Left renal cortex interstitium (tissue), 4 donors: Measurements from ENCODE around the gene MROH7. TPM values are rescaled to one million over a fixed set of nuclear protein-coding genes. Genes with fewer than 3 reads are reported as not detected.

ENCODE experiments used
- DNase-seq, 4 donors: peaks; one replicate each; pipeline ENCODE4 v3.0.0-alpha.2; 2013; ENCODE audit warnings: low read depth in 4 of 4, low spot score in 2 of 4, missing footprints in 1 of 4
- polyA plus RNA-seq, 4 donors: library from polyadenylated mRNA; unstranded; fragments of 120-200 nt; gene quantifications; one replicate each; pipeline ENCODE4 v1.2.1, GENCODE V29; 2013; ENCODE audit not compliant: insufficient read length in 4 of 4

Gene MROH7
- polyA plus RNA-seq, 4 donors: 2.8 to 14.2 (median 8.1) TPM

DNA sequence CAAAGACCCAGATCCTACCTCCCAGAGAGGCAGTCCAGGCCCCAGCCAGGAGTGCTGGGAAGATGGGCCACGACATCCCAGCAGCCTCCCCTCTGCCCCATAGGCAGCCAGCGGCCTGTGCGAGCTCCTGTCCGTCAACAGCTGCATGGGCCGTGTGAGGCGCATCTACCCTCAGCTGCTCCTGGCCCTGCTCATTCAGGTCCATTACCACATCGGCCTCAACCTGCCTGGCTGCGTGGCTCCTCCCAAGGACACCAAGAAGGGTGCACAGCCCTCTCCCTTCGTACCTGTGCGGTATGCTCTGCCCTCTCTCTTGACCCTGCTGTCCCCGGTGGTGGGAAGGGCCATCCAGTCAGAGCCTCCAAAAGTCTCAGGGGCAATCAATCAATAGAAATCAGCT is 44.6 kb downstream of the MROH7 start:
- DNase-seq: no peak

DNA sequence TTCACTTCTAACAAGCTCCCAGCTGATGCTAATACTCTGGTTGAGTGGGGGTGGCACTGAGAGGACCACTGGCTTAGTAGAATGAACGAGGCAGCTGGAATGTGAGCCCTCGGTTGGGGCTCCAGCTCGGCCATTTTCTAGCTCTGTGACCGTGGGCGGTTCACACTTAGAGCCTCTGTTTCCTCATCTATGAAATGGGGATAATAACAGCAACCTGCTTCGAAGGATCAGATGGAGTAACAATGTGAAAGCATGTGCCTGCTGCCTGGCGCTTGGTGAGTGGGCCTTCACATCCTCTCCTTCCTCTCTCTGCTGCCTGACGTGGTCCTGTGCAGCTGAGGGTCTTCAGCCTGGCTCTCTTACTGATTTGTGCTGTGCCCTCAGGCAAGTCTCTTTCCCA is 53.2 kb downstream of the MROH7 start:
- DNase-seq: no peak

DNA sequence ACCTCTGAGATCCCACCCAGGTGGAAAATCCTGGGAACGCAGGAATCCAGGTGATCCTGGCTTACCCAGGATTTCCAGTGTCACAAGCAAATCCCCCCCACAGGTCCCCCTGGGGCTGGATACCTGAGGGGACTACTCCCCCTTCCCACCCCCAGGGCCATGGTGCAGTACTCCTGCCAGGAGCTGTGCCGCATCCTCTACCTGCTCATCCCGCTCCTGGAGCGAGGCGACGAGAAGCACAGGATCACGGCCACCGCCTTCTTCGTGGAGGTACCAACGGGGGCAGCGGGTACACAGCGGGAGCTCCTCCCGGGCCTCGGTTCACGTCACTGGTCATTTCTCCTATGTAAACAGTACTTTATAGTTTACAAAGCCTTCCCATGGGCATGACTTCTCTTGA is 53.6 kb downstream of the MROH7 start:
- no peak for DNase-seq

DNA sequence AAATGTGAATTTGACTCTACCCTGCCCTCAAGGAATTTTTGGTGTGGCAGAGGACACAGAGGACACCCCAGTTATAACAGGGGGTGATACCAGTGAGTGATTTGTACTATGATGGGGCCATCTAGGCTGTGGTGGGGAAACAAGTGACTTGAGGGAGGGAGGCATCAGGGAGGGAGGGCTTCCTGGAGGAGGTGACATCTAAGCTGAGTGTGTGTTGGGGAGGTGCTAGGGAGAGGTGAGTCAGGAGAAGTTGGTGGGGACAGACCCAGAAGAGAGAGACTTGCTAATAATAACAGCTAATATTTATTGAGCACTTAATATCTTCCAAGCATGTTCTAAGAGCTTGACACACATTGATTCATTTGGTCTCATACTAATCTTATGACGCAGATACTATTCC is 54.2 kb downstream of the MROH7 start:
- no peak for DNase-seq

DNA sequence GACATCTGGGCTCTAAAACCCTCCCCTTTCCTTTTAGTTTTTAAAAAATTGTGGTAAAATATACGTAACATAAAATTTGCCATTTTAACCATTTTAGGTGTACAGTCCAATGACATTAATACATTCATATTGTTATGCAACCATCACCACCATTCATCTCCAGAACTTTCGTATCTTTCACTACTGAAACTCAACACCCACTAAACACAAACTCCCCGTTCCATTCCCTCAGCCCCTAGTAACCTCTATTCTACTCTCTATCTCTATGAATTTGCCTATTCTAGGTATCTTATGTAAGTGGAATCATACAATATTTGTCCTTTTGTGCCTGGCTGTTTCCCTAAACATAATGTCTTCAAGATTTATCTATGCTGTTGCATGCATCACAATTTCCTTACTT is 54.7 kb downstream of the MROH7 start:
- DNase-seq: no peak

DNA sequence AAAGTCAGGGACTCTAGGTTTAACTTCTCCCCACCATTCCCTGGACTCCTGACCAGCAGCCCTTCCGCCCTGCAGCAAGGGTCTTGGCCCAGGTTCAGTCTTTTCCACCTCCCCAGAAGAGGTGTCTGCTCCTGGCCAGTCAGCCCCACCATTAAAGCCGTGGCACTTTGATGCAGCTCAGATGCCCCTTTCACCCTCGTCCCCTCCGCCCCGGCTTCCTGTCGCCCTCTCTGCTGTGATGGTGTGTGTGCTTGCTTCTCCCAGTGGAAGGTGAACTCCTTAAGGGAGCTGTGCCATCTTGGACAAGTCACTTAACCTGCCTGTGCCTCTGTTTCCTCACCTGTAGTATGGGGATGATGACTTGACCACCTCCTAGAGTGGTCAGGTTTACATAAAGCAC is 56.3 kb downstream of the MROH7 start:
- no peak for DNase-seq

DNA sequence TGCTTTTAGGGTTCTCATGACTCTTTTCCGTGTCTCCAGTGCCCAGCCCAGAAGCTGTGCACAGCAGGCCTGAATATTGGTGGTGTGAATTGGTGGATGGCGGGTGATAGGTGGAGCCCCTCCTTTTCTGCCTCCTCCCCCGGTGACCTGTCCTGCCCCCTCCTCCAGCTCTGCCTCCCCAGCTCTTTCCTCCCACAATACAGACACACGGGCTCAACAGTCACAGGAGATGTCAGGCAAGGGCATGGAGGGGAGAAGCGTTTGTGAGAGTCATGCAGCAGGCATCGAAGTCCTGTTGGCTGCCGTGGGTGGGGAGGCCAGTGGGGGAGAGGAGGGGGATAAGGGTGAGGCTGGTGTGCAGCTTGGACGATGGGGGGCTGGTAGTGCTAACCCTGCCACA is 56.8 kb downstream of the MROH7 start:
- no peak for DNase-seq

DNA sequence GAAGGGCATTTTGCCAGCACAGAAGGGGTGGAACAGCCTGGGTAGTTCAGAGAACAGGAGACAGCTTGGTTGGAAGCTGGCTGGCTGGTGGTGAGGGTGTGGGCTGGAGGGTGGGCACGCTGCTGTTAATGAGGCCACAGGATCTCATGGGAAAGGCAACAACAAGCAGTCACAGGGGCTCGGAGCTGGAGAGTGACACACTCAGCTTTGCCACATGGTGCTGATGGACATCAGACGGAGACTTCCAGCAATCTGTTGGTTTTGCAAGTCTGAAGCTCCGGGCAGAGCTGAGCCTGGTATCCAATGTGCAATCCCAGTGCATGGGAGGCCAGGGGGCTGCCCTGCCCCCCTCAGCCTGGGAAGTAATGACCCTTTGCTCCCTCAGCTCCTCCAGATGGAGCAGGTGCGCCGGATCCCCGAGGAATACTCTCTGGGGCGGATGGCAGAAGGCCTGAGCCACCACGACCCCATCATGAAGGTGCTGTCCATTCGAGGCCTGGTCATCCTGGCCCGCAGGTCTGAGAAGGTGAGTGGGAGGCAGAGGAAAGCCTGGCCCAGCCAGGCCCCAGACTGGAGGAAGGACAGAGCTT is 58.4 kb downstream of the MROH7 start:
- DNase-seq: no peak

DNA sequence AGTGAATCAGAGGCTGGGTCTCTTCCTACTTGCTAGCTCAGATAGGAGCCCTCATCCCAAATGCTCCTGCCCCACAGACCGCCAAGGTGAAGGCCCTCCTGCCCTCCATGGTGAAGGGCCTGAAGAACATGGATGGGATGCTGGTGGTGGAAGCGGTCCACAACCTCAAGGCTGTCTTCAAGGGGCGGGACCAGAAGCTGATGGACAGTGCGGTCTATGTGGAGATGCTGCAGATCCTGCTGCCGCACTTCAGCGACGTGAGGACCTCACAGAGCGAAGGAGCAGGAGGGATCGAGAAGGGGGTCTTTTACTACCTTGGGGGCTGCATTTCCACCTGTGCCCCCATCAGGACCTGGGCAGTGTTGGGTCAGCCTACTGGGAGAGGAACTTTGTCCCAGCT is 59.5 kb downstream of the MROH7 start:
- DNase-seq: no peak

DNA sequence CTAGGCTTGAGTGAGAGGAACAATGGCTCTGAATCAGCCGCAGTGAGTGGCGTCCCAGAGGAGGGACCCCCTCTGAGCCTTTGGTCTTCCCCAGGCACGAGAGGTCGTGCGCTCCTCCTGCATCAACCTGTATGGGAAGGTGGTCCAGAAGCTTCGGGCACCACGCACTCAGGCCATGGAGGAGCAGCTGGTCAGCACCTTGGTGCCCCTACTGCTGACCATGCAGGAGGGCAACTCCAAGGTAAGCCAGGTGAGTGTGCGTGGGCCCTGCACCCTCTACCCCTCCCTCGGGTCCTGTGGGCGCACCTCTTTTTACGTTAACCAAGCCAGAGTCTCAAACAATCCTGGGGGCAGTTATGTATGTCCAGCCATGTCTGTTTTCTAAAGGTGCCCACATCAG is 60.4 kb downstream of the MROH7 start:
- no peak for DNase-seq

DNA sequence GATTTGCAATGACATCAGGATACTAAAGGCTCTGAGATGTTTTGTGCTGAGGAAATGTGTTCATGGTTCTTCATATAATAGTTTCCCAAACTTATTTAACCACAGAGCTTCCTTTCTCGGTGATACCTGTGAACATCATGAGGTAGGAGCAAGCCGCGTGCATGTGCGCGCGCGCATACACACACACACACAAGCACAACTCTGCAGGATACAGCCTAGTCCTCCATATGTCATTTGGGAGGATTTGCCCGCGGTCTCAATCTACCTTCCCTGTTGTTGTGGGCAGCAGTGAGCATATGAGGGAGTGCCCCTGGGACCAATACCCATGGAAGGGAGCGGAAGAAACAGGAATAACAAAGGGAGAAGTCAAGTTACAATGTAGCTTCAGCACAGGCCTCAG is 61.9 kb downstream of the MROH7 start:
- no peak for DNase-seq

DNA sequence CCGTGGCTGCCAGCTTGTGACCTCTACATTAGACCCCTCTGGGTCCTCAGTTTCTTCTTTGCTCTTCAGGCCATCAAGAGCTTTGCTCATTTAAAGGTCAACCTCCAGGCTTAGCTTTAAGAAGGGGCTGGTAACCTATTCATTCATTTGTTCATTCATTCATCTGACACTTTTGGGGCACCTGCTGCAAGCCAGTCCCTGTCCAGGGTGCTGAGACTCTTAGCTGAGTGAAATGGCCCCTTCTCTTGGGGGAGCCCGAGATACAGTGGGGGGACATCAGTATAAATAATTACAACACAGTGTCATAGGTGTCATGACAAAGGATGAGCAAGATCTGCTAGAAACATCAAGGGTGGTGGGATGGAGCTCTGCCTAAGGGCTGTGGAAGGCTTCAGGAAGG is 63.6 kb downstream of the MROH7 start:
- DNase-seq: no peak

DNA sequence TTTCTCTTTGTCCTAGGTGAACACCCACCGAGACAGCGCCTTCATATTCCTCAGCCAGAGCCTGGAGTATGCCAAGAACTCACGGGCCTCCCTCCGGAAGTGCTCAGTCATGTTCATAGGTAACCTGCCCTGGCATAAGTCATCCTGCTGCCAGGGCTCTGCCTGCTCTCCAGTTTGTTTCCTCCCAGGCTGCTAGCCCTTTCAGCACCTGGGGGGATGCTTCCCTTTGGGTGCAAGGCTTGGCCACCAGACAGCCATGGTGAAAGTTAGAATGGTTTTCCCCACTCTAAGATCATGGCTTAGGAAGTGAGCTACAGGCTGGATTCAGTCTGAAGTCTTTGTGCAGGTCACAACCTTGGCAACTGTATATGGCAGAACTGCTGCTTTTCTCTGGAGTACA is 64.8 kb downstream of the MROH7 start:
- no peak for DNase-seq

DNA sequence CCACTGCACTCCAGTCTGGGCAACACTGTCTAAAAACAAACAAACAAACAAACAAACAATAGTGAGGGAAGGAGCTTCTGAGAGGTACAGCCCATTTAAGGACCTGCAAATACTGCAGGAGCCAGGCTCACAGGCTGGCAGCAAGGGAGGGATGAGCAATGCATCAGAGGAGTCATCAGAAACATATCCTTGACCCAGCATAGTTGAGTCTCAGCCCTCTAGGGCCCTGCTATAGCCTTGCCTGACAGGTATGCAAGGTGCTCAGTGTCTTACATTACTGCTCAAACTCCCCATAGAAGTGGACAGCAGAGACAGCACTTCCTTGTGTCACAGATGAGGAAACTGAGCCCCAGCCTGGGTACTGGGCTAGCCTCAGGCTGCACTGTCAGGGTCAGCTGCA is 66.8 kb downstream of the MROH7 start:
- no peak for DNase-seq

DNA sequence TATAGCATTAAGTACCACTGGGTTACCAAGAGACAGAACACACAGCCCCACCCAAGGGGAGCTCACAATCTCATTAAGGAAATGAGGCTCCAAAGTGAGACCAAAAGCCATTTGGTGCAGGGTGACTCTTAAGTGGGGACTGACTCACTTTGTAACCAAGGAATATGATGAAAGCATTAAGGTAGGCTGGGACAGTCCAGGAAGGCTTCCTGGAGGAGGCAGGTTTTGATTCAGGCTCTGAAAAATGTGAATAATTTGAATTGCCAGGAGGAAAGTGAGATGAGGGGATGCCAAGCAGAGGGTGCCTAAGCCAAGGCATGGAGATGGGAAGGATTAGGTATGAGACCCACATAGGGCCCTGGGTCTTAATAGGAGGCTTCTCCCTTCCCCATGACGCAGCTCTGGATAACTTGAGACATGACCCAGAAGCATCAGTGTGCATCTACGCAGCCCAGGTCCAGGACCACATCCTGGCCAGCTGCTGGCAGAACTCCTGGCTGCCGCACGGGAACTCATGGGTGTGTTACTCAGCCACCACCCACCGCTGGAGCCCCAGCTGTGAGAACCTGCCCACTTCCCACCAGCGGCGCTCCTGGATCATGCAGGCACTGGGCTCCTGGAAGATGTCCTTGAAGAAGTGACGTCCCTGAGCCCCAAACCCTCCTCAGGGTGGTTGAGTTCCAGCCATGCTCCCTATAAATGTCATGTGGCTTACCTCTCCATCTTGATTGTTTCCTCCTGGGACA is 68.1 kb downstream of the MROH7 start:
- no peak for DNase-seq

DNA sequence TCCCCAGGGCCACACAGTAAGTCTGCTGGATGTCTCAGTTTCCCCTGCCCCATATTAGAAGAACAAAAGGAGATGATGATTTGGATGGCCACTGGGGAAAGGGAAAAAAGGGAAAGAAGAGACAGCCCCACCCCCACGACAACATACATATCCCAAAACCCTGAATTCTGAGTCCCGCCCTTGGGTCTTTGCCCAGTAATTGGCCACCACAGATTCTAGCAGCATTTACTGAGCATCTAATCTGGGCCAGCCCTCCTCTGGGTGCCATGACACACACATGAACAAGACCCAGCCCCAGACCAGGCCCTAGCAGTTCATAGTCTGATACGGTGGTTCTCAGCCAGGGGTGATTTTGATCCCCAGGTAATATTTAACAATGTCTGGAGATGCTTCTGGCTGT is 68.8 kb downstream of the MROH7 start:
- DNase-seq: no peak

DNA sequence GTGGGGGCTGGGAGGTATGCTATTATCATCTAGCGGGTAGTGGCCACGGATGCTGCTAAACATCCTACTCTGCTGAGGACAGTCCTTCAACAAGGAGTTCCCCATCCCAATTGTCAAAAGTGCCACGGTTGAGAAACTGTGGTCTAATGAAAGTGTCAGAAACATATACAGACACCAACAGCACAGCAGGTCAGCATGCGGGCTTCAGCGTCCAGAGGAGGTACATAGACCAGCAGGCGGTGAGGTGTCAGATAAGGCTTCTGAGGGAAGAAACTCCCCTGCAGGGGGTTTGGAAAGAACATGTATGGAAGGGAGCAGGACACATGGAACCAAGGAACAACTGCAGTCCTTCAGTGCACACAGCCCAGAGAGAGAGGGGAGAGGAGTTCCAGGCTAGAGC is 69.3 kb downstream of the MROH7 start:
- no peak for DNase-seq

DNA sequence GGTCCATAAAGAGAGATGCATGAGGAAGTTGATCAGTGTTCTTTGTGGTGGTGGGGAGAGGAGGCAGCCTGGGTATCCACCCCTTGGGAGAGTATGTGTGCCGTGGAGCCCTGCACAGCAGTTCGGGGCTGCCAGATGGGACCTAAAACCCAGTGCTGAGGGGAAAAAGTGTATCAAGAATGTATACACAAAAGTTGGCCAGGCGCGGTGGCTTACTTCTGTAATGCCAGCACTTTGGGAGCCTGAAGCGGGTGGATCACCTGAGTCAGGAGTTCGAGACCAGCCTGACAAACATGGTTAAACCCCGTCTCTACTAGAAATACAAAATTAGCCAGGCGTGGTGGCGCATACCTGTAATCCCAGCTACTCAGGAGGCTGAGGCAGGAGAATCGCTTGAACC is 70.0 kb downstream of the MROH7 start:
- no peak for DNase-seq

DNA sequence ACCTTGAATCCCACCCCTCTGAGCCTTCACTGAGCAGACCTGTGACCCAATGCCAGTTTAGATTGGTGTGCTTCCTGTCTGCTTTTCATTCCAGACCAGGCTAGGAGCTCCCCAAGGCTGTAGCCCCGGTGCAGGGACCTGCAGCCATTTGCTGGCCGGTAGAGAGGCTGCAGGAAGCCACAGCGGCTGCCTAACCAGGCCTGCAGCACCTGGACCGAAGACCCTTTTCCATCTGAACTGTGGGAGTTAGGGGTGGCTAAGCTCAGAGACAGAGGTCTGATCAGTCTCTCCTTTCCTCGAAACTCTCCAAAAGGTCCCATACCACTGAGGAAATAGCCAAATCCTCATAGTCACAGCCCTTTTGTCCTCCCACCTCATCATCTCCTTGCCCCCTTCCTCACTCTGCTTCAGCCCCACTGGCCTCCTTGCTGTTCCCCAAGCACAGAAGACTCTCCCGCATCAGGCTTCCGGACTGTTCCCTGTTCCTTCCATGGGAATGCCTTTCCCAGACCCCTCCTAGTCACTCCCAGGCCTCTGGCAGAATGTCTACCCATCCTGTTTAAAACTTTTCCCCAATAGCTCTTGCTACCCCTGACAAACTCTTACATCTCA is 73.4 kb downstream of the MROH7 start:
- DNase-seq: no peak

DNA sequence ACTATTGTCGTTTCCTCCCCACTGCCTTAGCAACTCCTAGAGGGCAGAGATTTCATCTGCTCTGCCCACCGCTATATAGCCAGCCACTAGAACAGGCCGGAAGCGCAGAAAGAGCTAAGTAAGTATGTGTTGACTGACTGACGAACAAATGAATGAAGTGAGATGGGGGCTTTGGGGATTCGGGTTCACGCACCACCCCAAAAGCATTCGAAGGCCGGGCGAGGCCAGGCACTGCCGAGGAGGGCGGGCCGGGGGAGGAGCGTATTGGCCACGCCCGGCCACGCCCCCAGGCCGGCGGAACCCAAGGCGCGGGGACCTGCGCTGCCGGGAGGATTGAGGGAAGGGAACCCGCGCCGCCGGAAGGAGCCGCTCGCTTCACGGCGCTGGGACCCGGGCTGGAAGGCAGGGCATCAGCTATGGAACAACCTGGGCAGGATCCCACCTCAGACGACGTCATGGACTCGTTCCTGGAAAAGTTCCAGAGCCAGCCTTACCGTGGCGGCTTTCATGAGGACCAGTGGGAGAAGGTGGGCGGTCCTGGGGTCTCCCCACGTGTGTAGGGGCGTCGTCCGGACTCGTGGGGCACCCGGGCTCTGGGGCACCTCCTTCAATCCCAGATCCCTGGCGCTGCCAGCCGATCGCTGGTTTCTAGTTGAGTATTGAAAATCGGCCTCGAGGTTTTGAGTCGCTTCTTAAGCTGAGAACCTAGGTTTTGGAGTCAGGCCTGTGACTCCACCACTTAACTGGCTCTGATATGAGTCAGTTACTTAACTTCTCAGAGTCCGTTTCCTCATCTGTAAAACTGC is 74.1 kb downstream of the MROH7 start, which contains the start of gene TTC4:
Gene TTC4, plus strand, starts transcription at position 369 of the 806 bp plus-strand sequence. Its CDS starts 48 bp downstream, at position 417.
- peak; percentile 67 to 74 (median 68) for DNase-seq

DNA sequence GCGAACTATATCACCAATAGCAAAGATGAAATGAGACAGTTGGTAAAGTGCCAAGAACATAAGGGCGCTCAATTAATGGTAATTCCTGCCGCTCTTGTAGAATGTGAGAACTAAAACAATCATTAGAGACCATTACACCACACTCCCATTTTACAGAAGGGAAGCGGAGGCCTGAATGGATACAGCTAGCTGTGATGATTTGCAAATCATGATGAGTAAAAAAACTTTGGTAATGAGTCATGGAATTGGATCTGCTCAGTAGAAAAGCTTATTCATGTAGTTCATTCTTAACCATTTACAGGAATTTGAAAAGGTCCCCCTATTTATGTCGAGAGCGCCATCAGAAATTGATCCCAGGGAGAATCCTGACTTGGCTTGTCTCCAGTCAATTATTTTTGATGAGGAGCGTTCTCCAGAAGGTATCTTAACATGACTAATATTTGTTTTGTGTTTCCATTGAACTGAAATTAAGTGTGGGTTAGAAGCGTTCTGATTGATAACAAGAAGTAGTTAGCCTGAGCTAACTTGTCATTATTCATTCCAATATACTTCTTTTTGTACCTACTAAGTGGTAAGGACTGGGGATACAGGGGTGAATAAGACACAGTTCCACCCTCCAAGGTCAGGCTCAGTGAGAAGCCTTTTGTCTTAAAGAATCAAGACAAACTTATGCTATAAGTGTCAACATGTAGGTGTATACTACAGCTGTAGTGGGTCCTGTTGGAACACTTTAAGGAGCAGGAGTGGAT is 74.9 kb downstream of the MROH7 start:
- DNase-seq: no peak
